ENCODE data around the gene SLC4A8. TPM values are rescaled to one million over a fixed set of nuclear protein-coding genes. Genes with fewer than 3 reads are reported as not detected.

The SLC4A8 gene
- total RNA-seq, 1 experiment from 2014 or later, result 26.3 TPM

- H3K23me2 ChIP-seq (ENCODE audit: insufficient read length, low read depth, low read length, poor library complexity, severe bottlenecking), result peaks cover 2% of the 10 kb centered on the region
- H2AFZ ChIP-seq (ENCODE audit: low read length), result no peak overlapping the region
- no peak overlapping the region for H3K14ac ChIP-seq (ENCODE audit: insufficient read depth, low read length)
- H3K27ac ChIP-seq (ENCODE audit: insufficient read length, low read depth, low read length), result no peak overlapping the region
- no peaks in the 10 kb centered on the region for H3K79me2 ChIP-seq (ENCODE audit: insufficient read depth, low read length)
- no peaks in the 10 kb centered on the region for H3K9me3 ChIP-seq (ENCODE audit: control insufficient read depth, low read depth, low read length)
- H4K20me1 ChIP-seq (ENCODE audit: control insufficient read depth, insufficient read depth, insufficient read length), result no peaks in the 10 kb centered on the region
- peaks cover 15% of the 10 kb centered on the region for H3K4me1 ChIP-seq (ENCODE audit: insufficient read depth, low read length)
- no peak overlapping the region for H3K56ac ChIP-seq (ENCODE audit: insufficient read length, low read depth, low read length)
- H4K5ac ChIP-seq (ENCODE audit: insufficient read length, low read depth, low read length), result no peak overlapping the region
- H4K8ac ChIP-seq (replicated peaks; ENCODE audit: insufficient read length, low read depth, low read length), result no peak overlapping the region
- H3K23ac ChIP-seq (ENCODE audit: insufficient read length, low read depth, low read length), result no peak overlapping the region
- H3K79me1 ChIP-seq (ENCODE audit: insufficient read depth, low read depth, low read length, poor library complexity, severe bottlenecking), result no peaks in the 10 kb centered on the region
- peak overlapping the region in 1 of 2 experiments; percentile 2; a peak in 1 of 5 replicates for H3K4me3 Mint-ChIP-seq
- no peak overlapping the region for H3K4ac ChIP-seq (ENCODE audit: low read depth, low read length)
- H3K27me3 ChIP-seq (ENCODE audit: insufficient read depth, low read length), result no peaks in the 10 kb centered on the region
- no peak overlapping the region for H2BK120ac ChIP-seq (ENCODE audit: low read depth, low read length, poor library complexity, severe bottlenecking)
- no peak overlapping the region for H2BK5ac ChIP-seq (ENCODE audit: insufficient read length, low read length)
- H3K9me3 Mint-ChIP-seq, result no peaks in the 10 kb centered on the region
- H3K4me1 Mint-ChIP-seq, result peaks cover 34% of the 10 kb centered on the region in 2 experiments
- peak overlapping the region; percentile 27 to 73 (median 56); a peak in 6 of 7 replicates for H3K27ac Mint-ChIP-seq
- no peak overlapping the region for H3K4me2 ChIP-seq (ENCODE audit: insufficient read depth, insufficient read length, low read length)
- peaks cover 1 to 41% (median 40%) of the 10 kb centered on the region in 3 experiments; a peak in 6 of 7 replicates for H3K36me3 Mint-ChIP-seq (ENCODE audit: insufficient read depth in 1 of 3, low read depth in 3 of 3)
- no peaks in the 10 kb centered on the region for H3K27me3 Mint-ChIP-seq (ENCODE audit: low read depth)
- no peak overlapping the region for H3T11ph ChIP-seq (ENCODE audit: low read length)
- H2BK20ac ChIP-seq (ENCODE audit: low read depth, low read length, poor library complexity, severe bottlenecking), result no peak overlapping the region
- DNase-seq, result no peak
- H2BK12ac ChIP-seq (ENCODE audit: insufficient read length, low read depth, low read length), result no peak overlapping the region
- no peak overlapping the region for H2BK15ac ChIP-seq (ENCODE audit: low read depth, low read length)
- WGBS (ENCODE audit: extremely low coverage, insufficient read length, low lambda C conversion rate), result no CpG with 5 or more reads among the region's 5 CpGs
- H2AK5ac ChIP-seq (ENCODE audit: insufficient read length, low read length), result no peak overlapping the region
- H3K18ac ChIP-seq (ENCODE audit: insufficient read length, low read depth, low read length), result no peak overlapping the region
- H4K91ac ChIP-seq (ENCODE audit: insufficient read length, low read depth, low read length), result no peak overlapping the region
- H3K9ac ChIP-seq (ENCODE audit: extremely low read depth, insufficient read length, low read length), result no peak overlapping the region
- no peak for TF ChIP-seq CTCF (conservative IDR thresholded peaks at IDR 0.05)
These were observed 43.2 kb upstream of the SLC4A8 start for GRCh38 chr12:51381226-51382079.

All from H9 (cell line).